ES-I3 (cell line): ENCODE results near the gene TMEM176A.

Experiments
- H3K36me3 ChIP-seq: 2 replicates; pipeline ENCODE4 v1.6.1; 2013; ENCODE audit warnings: mild to moderate bottlenecking, low read length, control low read depth, moderate library complexity; ENCODE audit not compliant: insufficient read depth
- H3K4me1 ChIP-seq: 2 replicates; pipeline ENCODE4 v1.6.1; 2013; ENCODE audit warnings: mild to moderate bottlenecking, control low read depth, low read length; ENCODE audit not compliant: insufficient read depth
- H3K9ac ChIP-seq: 2 replicates; pipeline ENCODE4 v1.6.1; 2013; ENCODE audit warnings: low read depth, mild to moderate bottlenecking, low read length, moderate library complexity
- H3K9me3 ChIP-seq: 2 replicates; pipeline ENCODE4 v1.6.1; 2013; ENCODE audit warnings: mild to moderate bottlenecking, low read length, moderate library complexity; ENCODE audit not compliant: control insufficient read depth, insufficient read depth

TMEM176A gene

DNA sequence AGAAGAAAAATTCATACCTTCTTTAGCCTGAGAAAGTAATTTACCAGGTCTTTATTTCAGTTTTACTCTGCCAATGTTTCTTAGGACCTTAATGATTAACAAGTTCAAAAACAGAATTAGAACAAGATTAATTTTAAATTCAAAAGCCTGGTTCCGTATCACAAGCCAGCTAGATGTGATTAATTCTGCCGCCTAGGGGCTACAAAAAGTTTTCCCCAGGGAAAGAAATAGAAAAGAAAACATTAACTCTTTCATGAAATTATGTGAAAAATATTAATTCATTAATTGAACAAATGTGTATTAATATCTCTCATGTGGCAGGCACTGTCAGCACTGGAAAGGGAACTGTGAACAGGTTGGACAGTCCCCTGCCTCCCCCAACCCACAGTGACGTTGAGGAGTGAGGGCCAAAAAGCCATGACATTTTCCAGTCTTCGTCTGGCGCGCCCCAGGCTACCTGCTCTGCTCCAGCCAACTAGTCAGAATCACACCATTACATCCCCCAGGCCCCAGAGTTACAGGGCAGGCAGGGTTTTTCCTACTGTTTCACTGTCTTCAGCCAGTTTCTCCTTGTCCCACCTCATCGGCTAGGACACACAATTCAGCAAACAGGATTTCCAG lies 20.1 kb downstream of the TMEM176A start:
- H3K9me3 ChIP-seq, result 0 out of 2 replicates have a peak, but pooled peaks cover 3% of the 10 kb centered on the region
- H3K4me1 ChIP-seq, result no peaks in the 10 kb centered on the region
- no peak overlapping the region for H3K9ac ChIP-seq
- H3K36me3 ChIP-seq, result no peaks in the 10 kb centered on the region

GRCh38 chr7:150823043-150823442 lies 22.5 kb downstream of the TMEM176A start:
- Histone ChIP-seq H3K9me3 (no peaks in the 10 kb centered on the region), H3K36me3 (no peaks in the 10 kb centered on the region), H3K9ac (no peak overlapping the region), H3K4me1 (no peaks in the 10 kb centered on the region)

- Histone ChIP-seq H3K9me3 (no peaks in the 10 kb centered on the region), H3K9ac (no peak overlapping the region), H3K4me1 (no peaks in the 10 kb centered on the region), H3K36me3 (no peaks in the 10 kb centered on the region)
These were observed 23.0 kb downstream of the TMEM176A start for GRCh38 chr7:150823484-150824126.

DNA sequence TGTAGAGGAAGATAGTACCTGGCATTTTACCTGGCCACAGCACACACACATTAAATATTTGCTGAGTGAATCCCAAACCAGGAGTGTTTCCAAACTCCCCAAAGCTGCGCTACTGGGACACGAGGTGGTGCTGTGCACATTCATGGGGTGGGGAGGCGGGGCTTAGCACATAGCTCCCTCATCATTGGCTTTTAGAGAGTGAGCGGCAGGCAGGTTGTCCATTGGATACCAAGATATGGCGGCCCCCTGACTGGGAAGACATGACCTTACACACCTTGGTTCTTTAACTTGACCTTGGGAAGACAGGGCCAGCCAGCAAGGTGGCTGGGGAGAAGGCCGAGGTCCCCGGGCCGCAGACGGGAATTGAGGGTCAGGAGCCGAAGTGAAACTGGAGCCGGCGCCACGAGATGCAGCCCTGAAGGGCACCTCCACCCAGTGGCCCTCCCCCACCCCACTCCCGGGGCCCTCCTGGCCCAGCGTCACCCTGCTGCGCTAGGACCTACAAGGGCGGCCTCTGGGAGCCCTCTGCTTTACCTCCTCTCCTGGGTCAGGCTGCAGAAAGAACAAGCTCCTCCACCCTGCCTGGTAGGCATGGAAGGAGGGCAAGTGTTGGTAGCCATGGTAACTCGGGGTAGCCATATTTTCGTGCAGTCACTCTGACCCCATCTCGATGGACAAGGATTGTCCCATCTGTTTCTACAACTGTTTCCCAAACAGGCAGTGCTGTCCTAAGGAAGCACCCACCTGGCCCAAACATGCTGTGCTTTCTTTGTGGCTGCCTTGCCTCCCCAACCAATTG lies 24.0 kb downstream of the TMEM176A start:
- Histone ChIP-seq H3K9me3 (no peaks in the 10 kb centered on the region), H3K4me1 (no peaks in the 10 kb centered on the region), H3K9ac (no peak overlapping the region), H3K36me3 (no peaks in the 10 kb centered on the region)

GRCh38 chr7:150826061-150826849 lies 25.7 kb downstream of the TMEM176A start:
- Histone ChIP-seq H3K9me3 (no peaks in the 10 kb centered on the region), H3K36me3 (no peaks in the 10 kb centered on the region), H3K9ac (no peak overlapping the region), H3K4me1 (no peaks in the 10 kb centered on the region)

- Histone ChIP-seq H3K9me3 (no peaks in the 10 kb centered on the region), H3K9ac (no peak overlapping the region)
These were observed 27.8 kb downstream of the TMEM176A start for GRCh38 chr7:150828384-150828783.

GRCh38 chr7:150829426-150829825 lies 28.9 kb downstream of the TMEM176A start:
- no peaks in the 10 kb centered on the region for H3K9me3 ChIP-seq
- no peaks in the 10 kb centered on the region for H3K4me1 ChIP-seq
- no peaks in the 10 kb centered on the region for H3K36me3 ChIP-seq
- H3K9ac ChIP-seq, result no peak overlapping the region

More at GRCh38 chr7:150828384-150828783, 27.8 kb downstream of the TMEM176A start:
- H3K4me1 ChIP-seq, result no peaks in the 10 kb centered on the region
- H3K36me3 ChIP-seq, result no peaks in the 10 kb centered on the region

GRCh38 chr7:150830937-150831336 lies 30.4 kb downstream of the TMEM176A start:
- no peaks in the 10 kb centered on the region for H3K36me3 ChIP-seq
- no peak overlapping the region for H3K9ac ChIP-seq
- no peaks in the 10 kb centered on the region for H3K4me1 ChIP-seq
- H3K9me3 ChIP-seq, result no peaks in the 10 kb centered on the region

DNA sequence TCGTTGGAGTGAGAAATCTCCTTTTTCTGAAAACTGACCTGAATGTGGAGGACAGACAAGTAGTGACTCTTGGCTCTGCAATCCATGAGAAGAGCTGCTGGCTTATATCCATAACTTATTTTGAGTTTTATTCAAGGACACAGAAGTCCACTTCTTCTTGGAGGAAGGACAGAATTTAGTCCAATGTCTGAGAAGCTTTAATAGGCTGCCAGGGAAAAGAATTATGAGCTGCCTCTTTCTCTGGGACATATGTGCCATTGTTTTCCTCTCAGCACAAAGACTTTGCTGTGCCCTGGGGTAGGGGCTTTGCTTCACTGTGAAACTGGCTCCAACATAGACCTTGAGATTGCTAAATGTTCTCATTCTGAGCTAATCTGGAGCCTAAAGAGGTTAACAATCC lies 31.3 kb downstream of the TMEM176A start:
- H3K36me3 ChIP-seq, result no peaks in the 10 kb centered on the region
- H3K9me3 ChIP-seq, result no peaks in the 10 kb centered on the region
- H3K9ac ChIP-seq, result no peak overlapping the region
- H3K4me1 ChIP-seq, result no peaks in the 10 kb centered on the region

GRCh38 chr7:150835019-150835418 lies 34.5 kb downstream of the TMEM176A start:
- no peaks in the 10 kb centered on the region for H3K36me3 ChIP-seq
- H3K4me1 ChIP-seq, result no peaks in the 10 kb centered on the region
- H3K9me3 ChIP-seq, result no peaks in the 10 kb centered on the region
- H3K9ac ChIP-seq, result no peak overlapping the region

- no peaks in the 10 kb centered on the region for H3K36me3 ChIP-seq
These were observed 35.2 kb downstream of the TMEM176A start for GRCh38 chr7:150835702-150836280.

GRCh38 chr7:150838965-150839650 lies 38.5 kb downstream of the TMEM176A start:
- Histone ChIP-seq H3K9ac (no peak overlapping the region), H3K4me1 (no peaks in the 10 kb centered on the region), H3K36me3 (no peaks in the 10 kb centered on the region), H3K9me3 (no peaks in the 10 kb centered on the region)

More at GRCh38 chr7:150835702-150836280, 35.2 kb downstream of the TMEM176A start:
- no peaks in the 10 kb centered on the region for H3K4me1 ChIP-seq
- H3K9me3 ChIP-seq, result no peaks in the 10 kb centered on the region
- no peak overlapping the region for H3K9ac ChIP-seq

DNA sequence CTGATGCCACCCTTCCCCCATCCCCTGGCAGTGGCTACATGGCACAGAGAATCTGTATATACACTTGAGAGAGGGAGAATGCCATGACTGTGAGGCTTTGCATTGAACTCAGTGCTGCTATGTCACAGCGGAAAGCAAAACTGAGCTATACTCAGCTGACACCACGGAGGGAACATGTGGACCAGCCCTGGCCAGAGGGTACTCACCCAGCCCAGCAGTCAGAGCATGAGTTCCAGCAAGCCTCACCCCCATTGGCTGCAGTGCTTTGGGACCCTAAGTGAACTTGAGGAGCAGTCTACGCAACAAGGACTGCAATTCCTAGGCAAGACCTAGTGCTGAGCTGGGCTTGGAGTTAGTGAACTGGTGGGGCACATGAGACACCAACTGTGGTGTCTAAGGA lies 41.4 kb downstream of the TMEM176A start:
- Histone ChIP-seq H3K36me3 (no peaks in the 10 kb centered on the region), H3K4me1 (no peaks in the 10 kb centered on the region), H3K9me3 (no peaks in the 10 kb centered on the region), H3K9ac (no peak overlapping the region)
